Renal cortex interstitium (tissue), 11 donors: ENCODE results near the gene VAV2. TPM values are rescaled to one million over a fixed set of nuclear protein-coding genes. Genes with fewer than 3 reads are reported as not detected.

Source experiments
- DNase-seq, 11 donors: peaks; one replicate each; pipeline ENCODE4 v3.0.0-alpha.2; 2013; ENCODE audit warnings: low read depth in 9 of 11, low spot score in 4 of 11; ENCODE audit errors: extremely low read depth in 1 of 11
- polyA plus RNA-seq, 3 donors: library from polyadenylated mRNA; unstranded; fragments of 120-200 nt; gene quantifications; one replicate each; pipeline ENCODE4 v1.2.1, GENCODE V29; 2013; ENCODE audit not compliant: insufficient read length in 3 of 3

Gene VAV2
- polyA plus RNA-seq, 3 donors: 37.2 to 66.2 (median 40.4) TPM

DNA sequence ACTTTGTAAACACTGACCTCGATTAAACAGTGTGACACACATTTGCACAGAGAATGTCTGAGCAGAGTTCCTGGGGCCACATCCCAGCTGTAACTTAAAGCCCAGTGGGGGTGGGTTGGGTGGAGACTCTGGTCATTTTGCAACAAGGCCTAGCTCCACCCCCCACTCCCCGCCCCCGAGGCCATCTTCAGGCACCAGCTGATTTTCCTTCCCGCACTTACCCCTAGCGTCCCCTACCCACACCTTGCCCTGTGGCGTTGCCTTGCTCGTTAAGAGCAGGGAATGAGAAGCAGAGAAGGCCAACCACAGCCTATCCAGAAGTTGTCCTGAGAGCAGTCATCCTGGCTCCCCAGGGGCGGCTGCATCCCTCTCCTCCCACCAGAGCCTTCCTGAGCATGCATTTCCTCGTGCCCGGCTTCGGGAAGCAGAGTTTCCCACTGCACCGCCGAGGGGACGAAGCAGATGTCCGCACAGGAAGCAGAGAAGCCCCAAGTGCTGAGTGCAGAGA is 152.2 kb downstream of the VAV2 start:
- DNase-seq: no peak

GRCh38 chr9:133838859-133839507 is 153.1 kb downstream of the VAV2 start:
- no peak for DNase-seq

- DNase-seq: no peak
Observed at GRCh38 chr9:133837627-133838597, 154.2 kb downstream of the VAV2 start.

- DNase-seq: no peak
Observed at GRCh38 chr9:133836818-133837217, 155.3 kb downstream of the VAV2 start.

- DNase-seq: no peak
Observed at GRCh38 chr9:133836001-133836758, 155.9 kb downstream of the VAV2 start.

- DNase-seq: no peak
Observed at GRCh38 chr9:133835262-133835901, 156.7 kb downstream of the VAV2 start.

GRCh38 chr9:133834080-133834976 is 157.8 kb downstream of the VAV2 start:
- DNase-seq: no peak

DNA sequence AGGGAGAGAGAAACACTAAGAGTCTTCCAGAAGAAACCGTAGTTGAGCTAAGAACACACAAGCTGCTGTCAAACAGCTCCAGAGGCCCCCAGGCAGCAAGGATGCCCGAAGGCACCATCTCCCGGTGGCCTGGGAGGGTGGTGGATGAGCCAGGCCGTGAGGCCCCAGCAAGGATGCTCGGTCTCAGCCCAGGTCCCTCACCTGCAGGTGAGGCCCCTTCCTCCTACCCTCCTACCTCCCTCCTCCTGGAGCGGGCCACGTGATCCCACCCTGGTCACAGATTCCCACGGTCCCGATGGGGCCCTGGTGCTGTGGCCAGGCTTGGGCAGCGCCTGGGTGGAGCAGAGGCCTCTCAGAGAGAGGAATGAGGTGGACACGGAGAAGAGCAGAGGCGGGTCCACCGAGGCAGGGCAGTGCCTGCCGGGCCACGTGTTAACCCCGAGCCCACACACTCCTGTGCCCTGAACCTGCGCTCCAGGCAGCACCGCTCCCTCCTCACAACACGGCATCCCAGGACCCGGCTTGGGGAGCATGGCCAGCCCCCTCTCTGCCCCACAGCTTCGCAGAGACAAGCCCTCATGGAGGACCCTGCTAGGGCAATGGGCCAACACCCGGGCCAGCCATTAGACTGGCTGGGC is 158.6 kb downstream of the VAV2 start:
- DNase-seq: no peak

DNA sequence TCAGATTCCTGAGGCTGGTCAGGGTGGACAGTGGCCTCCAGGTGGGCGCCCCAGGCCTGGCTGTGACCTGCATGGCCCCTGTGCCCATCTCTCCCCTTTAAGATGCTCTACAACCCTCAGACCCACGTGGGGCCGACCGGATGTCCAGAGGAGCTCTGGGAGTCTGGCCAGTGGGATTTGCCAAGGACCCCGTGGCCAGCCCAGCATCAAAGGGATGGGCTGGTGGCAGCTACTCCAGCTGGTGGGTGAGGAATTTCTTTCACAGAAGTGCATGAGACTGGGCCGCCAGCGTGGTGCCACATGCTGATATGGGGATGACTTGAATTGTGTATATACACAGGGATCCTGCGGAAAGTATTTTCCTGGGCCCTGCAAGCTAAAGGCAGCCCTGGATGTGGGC is 159.2 kb downstream of the VAV2 start:
- DNase-seq: no peak

- no peak for DNase-seq
Observed at GRCh38 chr9:133830711-133831110, 161.4 kb downstream of the VAV2 start.

DNA sequence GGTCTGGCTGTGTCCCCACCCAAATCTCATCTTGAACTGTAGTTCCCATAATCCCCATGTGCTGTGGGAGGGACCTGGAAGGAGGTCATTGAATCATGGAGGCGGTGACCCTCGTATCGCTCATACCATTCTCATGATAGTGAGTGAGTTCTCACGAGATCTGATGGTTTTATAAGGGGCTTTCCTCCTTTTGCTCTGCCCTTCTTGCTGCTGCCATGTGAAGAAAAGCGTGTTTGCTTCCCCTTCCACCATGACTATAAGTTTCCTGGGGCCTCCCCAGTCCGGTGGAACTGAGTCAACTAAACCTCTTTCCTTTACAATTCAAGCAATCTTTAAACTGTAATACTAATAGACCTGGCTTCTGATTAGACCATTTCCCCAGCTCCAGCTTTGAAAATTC is 161.8 kb downstream of the VAV2 start:
- DNase-seq: no peak

GRCh38 chr9:133828338-133828997 is 163.7 kb downstream of the VAV2 start:
- DNase-seq: no peak

DNA sequence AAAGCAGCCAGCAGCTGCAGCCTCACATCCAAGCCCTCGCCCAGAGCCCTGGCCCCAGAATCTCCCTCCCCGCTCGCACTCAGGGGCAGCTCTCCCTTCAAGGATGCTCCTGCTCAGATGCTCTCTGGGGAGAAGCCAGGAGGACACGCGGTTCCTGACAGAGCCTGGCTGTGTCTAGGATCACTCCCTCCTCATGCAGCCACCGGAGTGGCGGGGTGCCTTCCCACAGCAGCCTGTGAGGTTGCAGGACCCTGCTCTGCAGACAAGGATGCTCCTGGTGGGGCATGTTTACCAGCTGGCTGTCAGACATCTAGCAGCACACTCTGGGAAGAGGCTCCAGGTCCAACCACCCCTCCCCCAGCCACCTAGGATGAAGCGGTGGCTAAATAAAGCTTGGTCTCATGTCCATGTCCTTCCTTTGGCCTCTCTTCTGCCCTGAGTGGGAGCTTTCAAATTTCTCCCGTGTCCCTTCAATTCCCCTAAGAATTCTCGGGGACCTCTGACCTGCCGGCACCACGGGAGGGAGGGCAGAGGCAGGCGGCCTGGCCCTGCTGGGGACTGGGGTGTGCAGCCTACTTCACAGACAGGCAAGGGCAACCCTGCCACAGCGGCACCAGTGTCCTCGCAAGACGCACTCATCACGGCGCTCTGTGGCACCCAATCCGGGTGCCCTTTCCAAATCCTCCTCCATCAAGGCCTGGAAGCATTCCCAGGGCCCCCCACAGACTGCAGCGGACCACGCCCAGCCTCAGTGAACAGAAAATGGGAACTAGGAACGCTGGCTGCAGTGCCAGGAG is 165.6 kb downstream of the VAV2 start:
- no peak for DNase-seq

DNA sequence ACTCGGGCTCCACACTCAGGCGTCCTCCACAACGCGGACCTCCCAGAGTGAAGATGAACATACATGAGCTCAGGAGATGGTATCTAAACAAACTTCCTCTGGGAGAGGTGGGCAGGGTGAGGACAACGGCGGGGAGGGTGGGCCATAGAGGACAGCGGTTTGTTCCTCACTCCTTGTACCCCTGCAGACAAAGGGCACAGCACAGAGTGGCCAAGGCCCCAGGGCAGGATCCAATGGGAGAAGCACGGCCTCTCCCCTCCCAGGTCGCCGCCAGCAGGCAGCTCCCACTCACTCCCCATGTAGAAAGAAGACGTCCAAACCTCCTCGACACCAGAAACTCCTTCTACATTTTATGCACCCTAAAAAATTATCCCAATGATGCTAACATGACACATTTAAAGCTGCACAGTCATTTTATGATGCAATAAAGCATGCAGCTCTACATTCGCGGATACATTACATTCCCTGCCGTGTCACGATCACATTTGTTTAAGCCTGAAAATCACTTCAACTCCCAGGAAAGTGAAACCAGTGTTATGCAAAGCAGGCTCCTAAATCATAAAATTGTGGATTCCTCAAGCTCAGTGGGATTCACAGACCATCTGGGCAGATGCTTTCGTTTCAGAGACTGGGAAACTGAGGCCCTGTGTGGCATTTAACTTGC is 166.4 kb downstream of the VAV2 start:
- no peak for DNase-seq

- DNase-seq: no peak
Observed at GRCh38 chr9:133824802-133825186, 167.3 kb downstream of the VAV2 start.
